ENCODE results near the gene CAV3.

DNA sequence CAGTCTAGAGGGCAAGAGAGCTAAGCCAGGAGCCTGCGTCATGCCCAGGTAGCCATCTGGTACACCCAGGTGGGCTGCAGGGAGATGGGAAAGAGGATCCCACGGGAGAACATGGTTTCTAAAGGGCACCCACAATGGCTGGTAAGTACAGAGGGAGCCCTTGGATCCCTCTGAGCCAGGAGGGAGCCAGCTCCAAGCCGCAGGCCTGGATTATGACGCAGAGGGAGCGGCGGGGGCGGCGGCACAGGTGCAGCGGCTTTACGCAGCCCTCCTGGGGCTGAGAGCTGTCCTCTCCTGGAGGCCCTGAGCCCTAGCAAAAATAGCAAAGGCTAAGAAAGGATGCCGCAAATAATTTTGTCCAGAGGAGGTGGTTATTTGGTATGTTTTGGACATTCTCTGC lies 2.8 kb downstream of the CAV3 start:
- TF ChIP-seq, protein P1, sequence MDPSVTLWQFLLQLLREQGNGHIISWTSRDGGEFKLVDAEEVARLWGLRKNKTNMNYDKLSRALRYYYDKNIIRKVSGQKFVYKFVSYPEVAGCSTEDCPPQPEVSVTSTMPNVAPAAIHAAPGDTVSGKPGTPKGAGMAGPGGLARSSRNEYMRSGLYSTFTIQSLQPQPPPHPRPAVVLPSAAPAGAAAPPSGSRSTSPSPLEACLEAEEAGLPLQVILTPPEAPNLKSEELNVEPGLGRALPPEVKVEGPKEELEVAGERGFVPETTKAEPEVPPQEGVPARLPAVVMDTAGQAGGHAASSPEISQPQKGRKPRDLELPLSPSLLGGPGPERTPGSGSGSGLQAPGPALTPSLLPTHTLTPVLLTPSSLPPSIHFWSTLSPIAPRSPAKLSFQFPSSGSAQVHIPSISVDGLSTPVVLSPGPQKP (IDR thresholded peaks at IDR 0.05; ENCODE audit: low read depth, low read length), result no peak
- TF ChIP-seq, protein P2, sequence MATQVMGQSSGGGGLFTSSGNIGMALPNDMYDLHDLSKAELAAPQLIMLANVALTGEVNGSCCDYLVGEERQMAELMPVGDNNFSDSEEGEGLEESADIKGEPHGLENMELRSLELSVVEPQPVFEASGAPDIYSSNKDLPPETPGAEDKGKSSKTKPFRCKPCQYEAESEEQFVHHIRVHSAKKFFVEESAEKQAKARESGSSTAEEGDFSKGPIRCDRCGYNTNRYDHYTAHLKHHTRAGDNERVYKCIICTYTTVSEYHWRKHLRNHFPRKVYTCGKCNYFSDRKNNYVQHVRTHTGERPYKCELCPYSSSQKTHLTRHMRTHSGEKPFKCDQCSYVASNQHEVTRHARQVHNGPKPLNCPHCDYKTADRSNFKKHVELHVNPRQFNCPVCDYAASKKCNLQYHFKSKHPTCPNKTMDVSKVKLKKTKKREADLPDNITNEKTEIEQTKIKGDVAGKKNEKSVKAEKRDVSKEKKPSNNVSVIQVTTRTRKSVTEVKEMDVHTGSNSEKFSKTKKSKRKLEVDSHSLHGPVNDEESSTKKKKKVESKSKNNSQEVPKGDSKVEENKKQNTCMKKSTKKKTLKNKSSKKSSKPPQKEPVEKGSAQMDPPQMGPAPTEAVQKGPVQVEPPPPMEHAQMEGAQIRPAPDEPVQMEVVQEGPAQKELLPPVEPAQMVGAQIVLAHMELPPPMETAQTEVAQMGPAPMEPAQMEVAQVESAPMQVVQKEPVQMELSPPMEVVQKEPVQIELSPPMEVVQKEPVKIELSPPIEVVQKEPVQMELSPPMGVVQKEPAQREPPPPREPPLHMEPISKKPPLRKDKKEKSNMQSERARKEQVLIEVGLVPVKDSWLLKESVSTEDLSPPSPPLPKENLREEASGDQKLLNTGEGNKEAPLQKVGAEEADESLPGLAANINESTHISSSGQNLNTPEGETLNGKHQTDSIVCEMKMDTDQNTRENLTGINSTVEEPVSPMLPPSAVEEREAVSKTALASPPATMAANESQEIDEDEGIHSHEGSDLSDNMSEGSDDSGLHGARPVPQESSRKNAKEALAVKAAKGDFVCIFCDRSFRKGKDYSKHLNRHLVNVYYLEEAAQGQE (IDR thresholded peaks at IDR 0.05; ENCODE audit: low read depth, low read length), result no peak
- TF ChIP-seq SP1 (IDR thresholded peaks at IDR 0.05; ENCODE audit: low read depth, low read length), result no peak
